A549 (cell line): ENCODE results near the gene SUGP1.

Experiments
- BHLHE40 ChIP-seq: IDR thresholded peaks from 2 replicates; pipeline ENCODE4 v1.6.1; 2012; ENCODE audit warnings: low read depth, low read length, inconsistent platforms
- RAD21 ChIP-seq, 2 experiments: fragments of >200 bp in 1 of 2; sonication (Bioruptor Twin) in 1 of 2; formaldehyde crosslinking in 1 of 2; IDR thresholded peaks in 1 of 2; conservative IDR thresholded peaks in 1 of 2; 2 replicates in 1 of 2; 3 replicates in 1 of 2; pipeline ENCODE4 v1.6.1; 2012 to 2018; ENCODE audit warnings: inconsistent platforms in 1 of 2
- TF ChIP-seq, protein P1 (sequence below): fragments of >200 bp; sonication (Bioruptor Twin); formaldehyde crosslinking; IDR thresholded peaks from 3 replicates; pipeline ENCODE4 v1.5.1; 2016

- TF ChIP-seq, protein P1, sequence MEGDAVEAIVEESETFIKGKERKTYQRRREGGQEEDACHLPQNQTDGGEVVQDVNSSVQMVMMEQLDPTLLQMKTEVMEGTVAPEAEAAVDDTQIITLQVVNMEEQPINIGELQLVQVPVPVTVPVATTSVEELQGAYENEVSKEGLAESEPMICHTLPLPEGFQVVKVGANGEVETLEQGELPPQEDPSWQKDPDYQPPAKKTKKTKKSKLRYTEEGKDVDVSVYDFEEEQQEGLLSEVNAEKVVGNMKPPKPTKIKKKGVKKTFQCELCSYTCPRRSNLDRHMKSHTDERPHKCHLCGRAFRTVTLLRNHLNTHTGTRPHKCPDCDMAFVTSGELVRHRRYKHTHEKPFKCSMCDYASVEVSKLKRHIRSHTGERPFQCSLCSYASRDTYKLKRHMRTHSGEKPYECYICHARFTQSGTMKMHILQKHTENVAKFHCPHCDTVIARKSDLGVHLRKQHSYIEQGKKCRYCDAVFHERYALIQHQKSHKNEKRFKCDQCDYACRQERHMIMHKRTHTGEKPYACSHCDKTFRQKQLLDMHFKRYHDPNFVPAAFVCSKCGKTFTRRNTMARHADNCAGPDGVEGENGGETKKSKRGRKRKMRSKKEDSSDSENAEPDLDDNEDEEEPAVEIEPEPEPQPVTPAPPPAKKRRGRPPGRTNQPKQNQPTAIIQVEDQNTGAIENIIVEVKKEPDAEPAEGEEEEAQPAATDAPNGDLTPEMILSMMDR = no peak
- TF ChIP-seq RAD21 (conservative IDR thresholded peaks at IDR 0.05 in 1 of 2, IDR thresholded peaks at IDR 0.05 in 1 of 2) (no peak), BHLHE40 (no peak)
Measured at GRCh38 chr19:19324059-19324770, 3.9 kb upstream of the SUGP1 start.
